Measurements from ENCODE around the gene ASGR2.

- TF ChIP-seq POLR2A (IDR thresholded peaks at IDR 0.05; ENCODE audit: low read depth, low read length) = no peak
- TF ChIP-seq POLR2AphosphoS5 (IDR thresholded peaks at IDR 0.05; ENCODE audit: low read depth, low read length) = no peak
- TF ChIP-seq TAF1 (IDR thresholded peaks at IDR 0.05; ENCODE audit: low read depth, low read length) = no peak
- TF ChIP-seq SPI1 (IDR thresholded peaks at IDR 0.05; ENCODE audit: low read depth, low read length) = peak; percentile 51
- no peak for TF ChIP-seq POU2F2 (IDR thresholded peaks at IDR 0.05; ENCODE audit: low read depth, low read length)
- TF ChIP-seq PAX5 (IDR thresholded peaks at IDR 0.05; ENCODE audit: insufficient read depth, low read length, severe bottlenecking) = no peak
Observed at GRCh38 chr17:7133424-7133823, 18.8 kb upstream of the ASGR2 start.

Measured in GM12891 (cell line).